Mucosa of stomach (tissue), 1 donor: ENCODE data around the gene SERINC5.
"Not testable (repeated sequence)": the region's sequence is repeated elsewhere in the genome, so short reads cannot be mapped to it uniquely, and the experiment has no call there.

Experiments used
- H3K27me3 ChIP-seq: one replicate; pipeline ENCODE4 v1.7.0; 2013; ENCODE audit warnings: mild to moderate bottlenecking, low read length; ENCODE audit not compliant: control insufficient read depth, insufficient read depth
- H3K36me3 ChIP-seq: one replicate; pipeline ENCODE4 v1.7.0; 2013; ENCODE audit warnings: low read length; ENCODE audit not compliant: control insufficient read depth, insufficient read depth
- H3K4me1 ChIP-seq: one replicate; pipeline ENCODE4 v1.7.0; 2013; ENCODE audit warnings: mild to moderate bottlenecking, low read length; ENCODE audit not compliant: control insufficient read depth, insufficient read depth
- H3K4me3 ChIP-seq: one replicate; pipeline ENCODE4 v1.7.0; 2013; ENCODE audit warnings: low read length
- H3K9ac ChIP-seq: one replicate; pipeline ENCODE4 v1.7.0; 2013; ENCODE audit warnings: mild to moderate bottlenecking, low read length, moderate library complexity
- H3K9me3 ChIP-seq: one replicate; pipeline ENCODE4 v1.7.0; 2013; ENCODE audit warnings: mild to moderate bottlenecking, low read length, moderate library complexity; ENCODE audit not compliant: control insufficient read depth
- donor health status: Pancreatic carcinoma.

Gene SERINC5

DNA sequence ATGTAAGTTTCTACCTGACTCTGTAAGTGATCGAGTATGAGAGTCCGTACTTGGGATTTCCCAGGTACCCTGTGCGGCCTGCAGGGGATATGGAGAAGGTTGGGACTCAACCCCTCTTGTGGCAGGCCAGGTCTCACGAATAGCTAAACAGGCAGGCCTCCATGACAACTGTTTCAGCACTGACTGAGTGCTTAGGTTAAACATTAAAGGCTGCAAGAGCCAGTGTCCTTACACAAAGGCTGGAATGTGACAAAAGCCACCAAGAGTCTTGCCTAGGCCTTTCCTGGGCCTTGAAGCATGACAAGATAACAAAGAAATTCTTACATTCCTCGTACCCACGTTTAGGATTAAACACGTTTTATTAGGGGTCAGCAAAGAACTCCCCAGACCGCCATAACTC, 162.1 kb downstream of the SERINC5 start:
- Histone ChIP-seq H3K9me3 (no peaks in the 10 kb centered on the region), H3K4me1 (no peaks in the 10 kb centered on the region), H3K9ac (no peak overlapping the region), H3K4me3 (no peak overlapping the region), H3K36me3 (no peaks in the 10 kb centered on the region), H3K27me3 (no peaks in the 10 kb centered on the region)

DNA sequence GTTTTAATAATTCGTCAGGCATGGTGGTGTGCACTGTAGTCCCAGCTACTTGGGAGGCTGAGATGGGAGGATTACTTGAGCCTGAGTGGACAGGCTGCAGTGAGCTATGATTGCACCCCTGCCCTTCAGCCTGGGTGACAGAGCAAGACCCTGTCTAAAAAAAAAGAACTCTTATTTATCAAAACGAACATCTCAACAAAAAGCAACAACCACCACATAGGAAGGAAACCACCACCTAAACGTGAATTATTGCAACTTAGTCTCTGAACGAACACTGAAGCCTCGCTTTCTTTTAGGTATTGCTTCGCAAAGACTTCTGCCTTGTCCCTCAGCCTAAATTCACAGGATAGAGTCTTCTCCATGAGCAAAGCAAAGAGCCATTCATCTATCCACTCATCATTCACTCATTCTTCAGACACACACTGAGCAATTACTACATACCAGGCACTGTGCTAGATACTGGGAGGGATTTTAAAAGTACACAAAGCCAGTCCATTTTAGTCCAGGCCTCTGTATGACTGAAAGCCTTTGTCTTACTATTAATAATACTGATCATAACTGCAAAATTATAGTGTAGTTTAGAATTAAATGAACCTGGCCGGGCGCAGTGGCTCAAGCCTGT, 163.3 kb downstream of the SERINC5 start:
- no peaks in the 10 kb centered on the region for H3K9me3 ChIP-seq
- no peak overlapping the region for H3K4me3 ChIP-seq
- H3K36me3 ChIP-seq: no peaks in the 10 kb centered on the region
- H3K27me3 ChIP-seq: no peaks in the 10 kb centered on the region
- no peak overlapping the region for H3K9ac ChIP-seq
- no peaks in the 10 kb centered on the region for H3K4me1 ChIP-seq

DNA sequence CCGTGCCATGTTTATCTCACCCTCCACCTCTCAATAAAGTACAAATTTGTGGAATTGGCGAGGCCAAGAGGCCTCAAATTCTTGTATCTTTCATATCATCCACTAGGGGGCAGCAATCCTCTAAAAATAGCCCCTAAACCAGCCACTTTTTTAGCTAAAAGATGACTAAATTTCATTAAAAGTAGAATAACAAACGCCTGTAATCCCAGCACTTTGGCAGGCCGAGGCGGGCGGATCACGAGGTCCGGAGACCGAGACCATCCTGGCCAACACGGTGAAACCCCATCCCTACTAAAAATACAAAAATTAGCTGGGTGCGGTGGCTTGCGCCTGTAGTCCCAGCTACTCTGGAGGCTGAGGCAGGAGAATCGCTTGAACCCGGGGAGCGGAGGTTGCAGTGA, 164.1 kb downstream of the SERINC5 start:
- H3K4me3 ChIP-seq, H3K9me3 ChIP-seq, H3K9ac ChIP-seq, H3K4me1 ChIP-seq, H3K36me3 ChIP-seq, H3K27me3 ChIP-seq: not testable (repeated sequence)

DNA sequence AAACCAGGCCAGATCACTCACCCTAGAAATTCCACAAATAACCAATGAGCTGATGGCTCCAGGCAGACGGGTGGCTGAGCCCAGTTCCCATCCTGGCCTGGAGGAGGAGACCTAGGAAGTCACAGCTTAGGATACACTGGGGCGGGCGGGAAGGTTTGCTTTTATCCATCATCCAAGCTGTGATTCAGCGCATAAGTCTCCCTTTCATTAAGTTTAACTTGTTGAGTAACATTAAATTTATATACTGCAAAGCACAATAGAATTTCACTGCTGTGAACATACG, 165.0 kb downstream of the SERINC5 start:
- Histone ChIP-seq H3K4me3 (no peak overlapping the region), H3K4me1 (no peaks in the 10 kb centered on the region), H3K9me3 (no peaks in the 10 kb centered on the region), H3K9ac (no peak overlapping the region), H3K36me3 (no peaks in the 10 kb centered on the region), H3K27me3 (no peaks in the 10 kb centered on the region)

DNA sequence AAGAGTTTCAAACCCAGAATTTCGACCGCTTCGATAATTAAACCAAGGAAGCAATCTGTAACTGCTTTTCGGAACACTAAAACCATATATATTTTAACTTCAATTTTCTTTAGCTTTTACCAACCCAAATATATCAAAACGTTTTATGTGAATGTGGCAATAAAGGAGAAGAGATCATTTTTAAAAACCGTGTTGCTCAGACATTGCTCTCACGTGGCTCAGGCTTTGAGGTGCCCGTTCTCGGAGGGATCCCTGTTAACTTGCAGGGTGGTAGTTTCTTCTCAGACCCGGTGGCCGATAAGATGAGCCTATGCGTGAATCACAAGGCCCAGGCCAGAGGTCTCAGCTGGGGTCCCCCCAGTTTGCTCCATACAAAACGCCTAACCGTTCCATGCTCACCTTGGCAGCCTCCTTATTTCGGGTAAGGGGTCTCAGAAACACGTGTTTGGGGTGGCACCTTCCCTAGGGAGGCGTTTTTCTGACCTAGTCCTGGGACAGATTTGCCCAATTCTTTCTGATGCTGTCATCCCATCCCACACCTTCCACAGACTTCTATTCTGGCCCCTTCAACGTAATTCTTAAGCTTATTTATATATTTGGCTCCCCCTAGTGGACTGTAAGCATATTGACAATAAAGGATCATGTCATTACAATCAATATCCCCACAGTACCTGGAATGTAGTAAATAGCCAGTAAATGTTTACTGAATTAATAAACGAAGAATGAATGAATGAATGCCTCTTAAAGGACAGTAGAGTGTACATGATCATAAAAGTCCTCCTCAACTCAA, 172.6 kb downstream of the SERINC5 start:
- Histone ChIP-seq H3K4me1 (peaks cover 8% of the 10 kb centered on the region), H3K36me3 (no peaks in the 10 kb centered on the region), H3K9me3 (no peaks in the 10 kb centered on the region), H3K4me3 (no peak overlapping the region), H3K27me3 (no peaks in the 10 kb centered on the region), H3K9ac (no peak overlapping the region)

DNA sequence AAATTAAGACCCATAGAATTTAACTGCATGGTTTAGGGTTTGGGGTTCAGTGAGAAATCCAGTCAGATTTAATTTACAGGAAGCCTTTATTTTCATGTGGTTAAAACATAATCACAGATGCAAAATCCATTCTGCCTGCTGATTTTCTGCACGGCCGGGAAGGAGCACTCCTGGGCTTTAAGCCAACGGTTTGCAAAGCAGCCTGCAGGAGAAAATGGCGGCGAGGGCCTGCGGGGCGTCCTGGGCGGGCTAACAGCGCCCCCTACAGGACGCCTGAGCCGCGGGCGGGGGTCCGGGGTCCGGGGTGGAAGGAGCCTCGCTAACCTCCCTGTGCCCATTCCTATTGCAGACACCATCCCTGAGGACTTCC, 173.1 kb downstream of the SERINC5 start:
- Histone ChIP-seq H3K9ac (no peak overlapping the region), H3K4me1 (peaks cover 8% of the 10 kb centered on the region), H3K27me3 (no peaks in the 10 kb centered on the region), H3K36me3 (no peaks in the 10 kb centered on the region), H3K9me3 (no peaks in the 10 kb centered on the region), H3K4me3 (no peak overlapping the region)

DNA sequence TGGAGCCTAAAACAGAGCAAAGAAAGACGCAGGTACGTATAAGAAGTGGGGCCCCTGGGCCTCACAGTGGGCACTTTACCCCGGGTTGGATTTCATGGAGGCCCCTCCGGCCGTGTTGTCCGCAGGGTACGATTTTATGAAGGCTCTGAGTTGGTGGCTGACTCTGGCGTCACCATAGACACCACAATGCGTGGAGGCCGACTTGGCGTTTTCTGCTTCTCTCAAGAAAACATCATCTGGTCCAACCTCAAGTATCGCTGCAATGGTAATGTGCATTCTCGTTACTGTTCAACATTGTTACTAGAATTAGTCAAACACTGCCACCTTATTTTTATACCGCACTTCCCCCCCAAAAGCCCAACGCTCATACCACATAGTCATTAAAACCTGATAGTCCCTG, 173.6 kb downstream of the SERINC5 start:
- Histone ChIP-seq H3K36me3 (no peaks in the 10 kb centered on the region), H3K4me3 (no peak overlapping the region), H3K4me1 (peaks cover 8% of the 10 kb centered on the region), H3K9ac (no peak overlapping the region), H3K9me3 (no peaks in the 10 kb centered on the region), H3K27me3 (no peaks in the 10 kb centered on the region)

DNA sequence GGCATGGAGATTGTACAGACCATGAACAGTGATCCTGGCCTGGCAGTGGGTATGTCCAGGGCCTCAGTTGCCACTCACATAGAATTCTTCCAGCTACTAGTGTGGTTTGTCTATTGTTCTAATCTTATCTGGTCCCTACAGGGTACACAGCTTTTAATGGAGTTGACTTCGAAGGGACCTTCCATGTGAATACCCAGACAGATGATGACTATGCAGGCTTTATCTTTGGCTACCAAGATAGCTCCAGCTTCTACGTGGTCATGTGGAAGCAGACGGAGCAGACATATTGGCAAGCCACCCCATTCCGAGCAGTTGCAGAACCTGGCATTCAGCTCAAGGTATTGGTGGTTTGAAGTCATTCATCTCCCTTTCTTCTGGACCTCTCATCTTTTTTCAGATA, 176.9 kb downstream of the SERINC5 start:
- no peak overlapping the region for H3K4me3 ChIP-seq
- H3K9ac ChIP-seq: no peak overlapping the region
- H3K27me3 ChIP-seq: no peaks in the 10 kb centered on the region
- no peaks in the 10 kb centered on the region for H3K9me3 ChIP-seq
- no peaks in the 10 kb centered on the region for H3K36me3 ChIP-seq
- H3K4me1 ChIP-seq: peaks cover 8% of the 10 kb centered on the region

DNA sequence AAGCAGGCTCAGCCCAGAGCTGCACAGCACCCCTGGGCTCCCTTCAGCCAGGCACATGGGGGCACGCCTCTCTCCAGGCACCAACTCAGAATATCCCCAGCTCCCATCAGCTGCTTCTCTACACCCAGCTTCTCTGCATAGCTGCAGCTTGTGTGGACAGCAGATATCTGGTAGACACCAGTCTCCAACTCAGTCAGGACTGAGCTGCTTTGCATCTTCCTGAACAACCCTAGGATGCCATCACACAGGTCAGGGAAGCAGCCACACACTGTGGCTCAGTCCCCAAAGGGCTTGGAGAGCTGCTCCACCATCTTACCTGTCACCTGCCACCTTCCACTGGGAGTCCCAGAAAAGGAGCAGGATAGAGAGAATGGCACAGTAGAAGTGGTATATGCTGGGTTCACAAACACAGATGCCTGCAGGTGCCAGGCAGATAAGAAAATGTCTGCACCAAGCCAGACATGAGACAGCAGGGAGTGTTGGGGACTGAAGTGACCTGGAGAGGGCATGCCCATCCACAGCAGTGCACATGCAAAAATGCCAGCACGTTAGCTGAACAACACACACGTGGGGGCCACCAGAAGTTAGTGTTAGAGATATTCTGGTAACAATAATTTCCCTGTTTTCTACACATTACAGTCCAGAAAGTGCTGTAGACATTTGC, 178.7 kb downstream of the SERINC5 start:
- no peaks in the 10 kb centered on the region for H3K4me1 ChIP-seq
- H3K9me3 ChIP-seq: no peaks in the 10 kb centered on the region
- no peak overlapping the region for H3K9ac ChIP-seq
- H3K27me3 ChIP-seq: no peaks in the 10 kb centered on the region
- no peak overlapping the region for H3K4me3 ChIP-seq
- no peaks in the 10 kb centered on the region for H3K36me3 ChIP-seq

DNA sequence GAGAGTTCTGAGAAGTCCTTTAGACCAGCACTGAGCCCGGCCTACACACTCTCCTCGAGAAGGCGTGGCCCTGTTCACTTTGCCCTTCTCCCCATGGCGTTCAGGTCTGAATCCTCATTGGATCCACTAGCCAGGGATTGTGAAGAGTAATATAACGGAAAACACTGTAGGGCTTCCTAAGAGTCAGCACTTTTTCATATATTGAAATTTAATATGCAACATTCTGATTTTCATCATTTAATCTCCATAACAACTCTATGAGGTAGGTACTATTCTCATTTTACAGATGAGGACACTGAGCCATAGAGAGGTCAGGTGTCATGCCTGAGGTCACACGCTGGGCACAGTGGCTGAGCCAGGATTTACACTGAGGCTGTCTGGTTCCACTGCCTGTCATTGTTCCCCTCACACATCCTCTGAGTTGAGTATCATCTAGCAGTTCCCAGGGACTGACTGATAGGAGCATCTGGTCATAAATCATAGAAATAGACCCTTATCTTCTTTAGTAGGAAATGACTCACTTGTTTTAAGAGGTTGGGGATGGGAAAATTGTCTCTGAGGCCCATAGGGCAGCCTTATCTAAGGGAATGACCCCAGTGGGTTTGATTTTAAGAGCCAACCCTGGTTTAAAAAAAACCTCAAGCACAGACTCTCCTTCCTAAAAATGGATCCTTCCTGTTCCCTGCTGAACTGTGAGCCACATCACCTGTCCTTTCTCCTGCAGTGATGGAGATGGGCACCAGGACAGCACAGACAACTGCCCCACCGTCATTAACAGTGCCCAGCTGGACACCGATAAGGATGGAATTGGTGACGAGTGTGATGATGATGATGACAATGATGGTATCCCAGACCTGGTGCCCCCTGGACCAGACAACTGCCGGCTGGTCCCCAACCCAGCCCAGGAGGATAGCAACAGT, 179.5 kb downstream of the SERINC5 start:
- Histone ChIP-seq H3K4me1 (no peaks in the 10 kb centered on the region), H3K9ac (no peak overlapping the region), H3K9me3 (no peaks in the 10 kb centered on the region), H3K4me3 (no peak overlapping the region), H3K36me3 (no peaks in the 10 kb centered on the region), H3K27me3 (no peaks in the 10 kb centered on the region)

DNA sequence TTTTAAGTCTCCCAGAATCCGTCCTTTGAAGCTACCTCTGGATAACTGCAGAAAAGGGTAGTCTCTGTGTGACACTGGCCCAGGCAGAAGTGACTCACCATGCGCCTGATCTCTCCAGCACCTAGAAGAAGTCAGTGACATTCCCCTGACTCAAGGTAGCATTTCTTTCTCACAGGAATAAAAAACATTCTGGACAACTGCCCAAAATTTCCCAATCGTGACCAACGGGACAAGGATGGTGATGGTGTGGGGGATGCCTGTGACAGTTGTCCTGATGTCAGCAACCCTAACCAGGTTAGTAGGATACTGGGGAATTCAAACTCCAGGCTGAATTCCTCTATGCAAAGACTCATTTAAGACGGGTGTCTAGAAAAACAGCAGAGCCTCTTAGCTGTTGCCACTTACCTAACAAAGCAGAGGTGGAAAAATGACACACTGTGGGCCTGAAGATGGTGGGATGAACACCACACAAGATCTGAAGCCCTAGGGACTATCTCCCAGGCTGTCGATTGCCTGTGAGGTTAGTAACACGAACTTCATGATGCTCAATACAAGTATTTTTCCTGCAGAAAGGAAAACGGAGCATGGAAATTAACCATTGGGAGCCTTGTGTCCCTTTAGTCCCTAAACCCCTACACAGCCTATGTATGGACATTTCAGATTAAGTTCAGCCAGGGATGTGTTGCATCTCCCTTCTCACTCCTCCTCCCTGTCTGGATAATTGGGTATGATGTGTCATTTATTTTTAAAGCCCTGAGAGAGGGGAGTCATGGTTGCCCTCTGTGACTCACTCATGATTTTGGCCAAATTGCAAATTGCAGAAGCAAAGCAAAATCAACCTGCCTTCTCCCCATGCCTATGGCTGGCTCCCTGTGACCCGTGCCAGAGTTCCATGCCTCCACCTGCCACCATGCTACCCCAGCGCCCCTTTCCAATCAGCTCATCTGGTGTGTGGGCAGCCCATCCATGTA, 183.5 kb downstream of the SERINC5 start:
- no peaks in the 10 kb centered on the region for H3K36me3 ChIP-seq
- H3K4me1 ChIP-seq: no peaks in the 10 kb centered on the region
- H3K9me3 ChIP-seq: no peaks in the 10 kb centered on the region
- H3K9ac ChIP-seq: no peak overlapping the region
- no peaks in the 10 kb centered on the region for H3K27me3 ChIP-seq
- no peak overlapping the region for H3K4me3 ChIP-seq
